ENCODE measurements around the gene S100A10.

S100A10 gene

DNA sequence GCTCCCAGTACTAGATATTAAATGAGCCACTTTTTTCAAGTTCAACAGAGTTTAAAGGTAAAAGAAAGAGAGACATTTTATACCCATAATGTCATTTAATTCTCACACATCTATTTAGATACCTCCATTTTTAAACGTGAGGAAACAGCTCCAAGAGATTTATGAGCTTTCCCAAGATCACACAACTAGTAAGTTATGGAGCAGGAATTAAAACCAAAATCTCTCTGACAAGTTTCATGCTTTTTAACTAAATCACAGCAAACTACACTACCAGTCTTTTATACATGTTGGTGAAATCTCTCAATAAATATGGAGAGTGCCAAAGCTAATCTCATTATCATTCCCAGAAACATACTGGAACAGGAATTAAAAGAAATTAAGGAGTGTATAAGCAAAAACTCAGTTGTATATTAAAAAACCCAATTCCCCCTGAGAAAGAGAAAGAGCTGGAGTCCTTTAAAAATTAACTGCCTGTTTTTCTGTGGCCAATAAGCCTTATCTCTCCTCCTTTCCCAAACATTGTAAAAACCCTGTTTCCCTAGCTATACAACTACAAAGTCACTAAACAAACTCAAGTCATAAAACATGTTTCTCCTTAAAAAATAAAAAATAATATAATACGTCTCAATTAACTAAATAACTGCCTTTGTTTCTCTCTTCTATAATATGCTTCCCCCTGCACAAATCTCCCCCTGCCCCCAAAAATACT, 57.6 kb downstream of the S100A10 start:
- no peak for DNase-seq (ENCODE audit: low spot score)

DNA sequence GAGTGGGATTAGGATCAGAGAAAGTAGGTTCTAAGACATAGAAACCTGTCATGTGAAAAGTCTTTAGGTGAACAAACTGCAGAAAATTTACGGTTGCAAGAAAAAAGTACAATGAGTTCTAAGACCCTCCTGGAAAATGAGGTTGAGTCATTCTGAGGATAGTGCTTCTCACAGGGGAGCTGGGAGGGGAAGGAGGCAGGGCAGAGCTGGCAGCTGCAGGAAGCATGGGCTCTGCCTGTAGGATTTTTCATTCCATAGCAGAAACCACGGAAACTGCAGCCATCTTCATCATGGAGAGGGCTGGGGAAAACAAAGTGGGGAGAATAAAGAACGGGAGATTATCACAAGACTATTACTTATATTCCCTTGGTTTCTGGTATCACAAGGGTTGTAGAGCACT, 58.5 kb downstream of the S100A10 start:
- DNase-seq (ENCODE audit: low spot score), result no peak

DNA sequence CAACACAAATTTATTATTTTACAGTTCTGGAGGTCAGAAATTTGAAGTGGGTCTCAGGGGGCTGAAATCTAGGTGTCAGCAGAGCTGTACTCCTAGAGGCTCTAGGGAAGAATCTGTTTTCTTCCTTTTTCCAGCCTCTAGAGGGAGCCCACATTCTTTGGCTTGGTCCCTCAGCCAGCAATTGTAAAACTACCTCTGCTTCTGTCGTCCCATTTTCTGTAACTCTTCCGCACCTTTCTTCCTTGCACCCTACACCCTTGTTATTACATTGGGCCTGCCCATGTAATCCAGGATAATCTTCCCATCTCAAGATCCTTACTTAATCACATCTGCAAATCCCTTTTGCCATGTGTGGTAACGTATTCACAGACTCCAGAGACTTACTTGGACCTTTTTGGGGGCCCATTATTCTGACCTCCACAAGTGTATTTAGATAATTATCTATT, 59.6 kb downstream of the S100A10 start:
- peak; percentile 84 for DNase-seq (ENCODE audit: low spot score)

All from CD4-positive, alpha-beta T cell treated with Interleukin-2 at 100 ng/mL for 4 hours (primary cell).